Non-pigmented ciliary epithelial cell (primary cell): ENCODE results near the gene OTOGL.
"Not testable (repeated sequence)": the region's sequence is repeated elsewhere in the genome, so short reads cannot be mapped to it uniquely, and the experiment has no call there.

ENCODE experiments used
- DNase-seq: peaks from one replicate; pipeline ENCODE4 v3.0.0-alpha.2; 2010; ENCODE audit warnings: low read depth

OTOGL gene

DNA sequence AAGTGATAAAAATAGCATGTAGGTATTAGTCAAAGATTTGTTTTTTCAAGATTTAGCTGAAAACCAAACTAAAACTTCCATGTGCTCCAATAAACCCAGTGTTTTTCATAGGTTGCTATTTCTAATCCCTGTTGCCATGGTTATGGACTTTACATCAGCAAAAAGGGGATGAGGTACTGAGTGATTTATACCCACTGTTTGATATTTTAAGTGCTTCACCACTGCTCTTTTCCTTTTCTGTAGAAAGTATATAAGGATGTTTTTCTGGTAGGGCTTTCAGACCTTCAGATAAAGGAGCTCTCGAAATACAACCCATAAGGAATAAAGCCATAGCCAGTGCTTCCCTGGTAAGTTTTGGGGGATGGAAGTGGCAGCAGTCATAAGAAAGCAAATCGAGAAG is at the start of gene OTOGL:
Gene OTOGL, plus strand, starts transcription at position 279 of the 400 bp plus-strand sequence. CDS start 109,895 bp downstream, outside the sequence.
- no peak for DNase-seq

DNA sequence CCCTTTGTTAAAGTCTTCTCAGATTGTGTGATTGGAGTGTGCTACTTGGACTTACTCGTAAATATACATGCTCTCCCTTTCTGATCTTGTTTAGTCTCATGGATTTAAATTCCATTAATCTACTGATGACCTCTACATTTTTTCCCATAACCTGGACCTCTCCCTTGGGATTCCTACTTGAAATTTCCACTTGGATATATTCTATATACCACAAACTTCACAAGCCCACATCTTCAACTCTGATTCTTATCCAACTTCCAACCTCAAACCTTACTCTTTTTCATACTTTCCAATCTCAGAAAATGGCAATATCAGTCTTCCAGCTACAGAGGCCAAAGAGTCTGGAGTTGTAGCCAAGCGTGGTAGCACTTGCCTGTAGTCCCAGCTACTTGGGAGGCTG is 49.1 kb upstream of the OTOGL start:
- DNase-seq: no peak

GRCh38 chr12:80053051-80053790 is 46.1 kb upstream of the OTOGL start:
- peak; percentile 66 for DNase-seq

GRCh38 chr12:80056232-80056631 is 43.1 kb upstream of the OTOGL start:
- no peak for DNase-seq

DNA sequence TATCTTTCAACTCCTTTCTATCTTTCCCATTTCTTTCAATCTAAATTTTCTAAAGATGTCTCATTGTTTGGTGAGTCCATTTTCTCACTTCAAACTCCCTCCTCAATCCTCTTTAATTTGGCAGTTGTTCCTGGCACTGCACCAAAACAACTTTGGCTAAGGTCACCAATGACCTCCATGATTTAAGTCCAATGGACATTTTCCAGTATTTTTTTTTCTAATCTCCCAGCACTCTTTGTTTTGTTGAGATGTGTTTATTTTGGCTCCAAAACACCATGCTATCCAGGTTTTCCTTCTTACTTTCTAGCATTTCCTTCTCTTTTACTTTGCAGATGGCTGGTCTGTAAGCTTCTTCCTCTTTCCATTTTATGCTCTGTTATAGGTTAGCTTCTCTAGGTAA is 42.5 kb upstream of the OTOGL start:
- DNase-seq: no peak

- DNase-seq: no peak
These were observed 40.8 kb upstream of the OTOGL start for GRCh38 chr12:80058586-80058985.

DNA sequence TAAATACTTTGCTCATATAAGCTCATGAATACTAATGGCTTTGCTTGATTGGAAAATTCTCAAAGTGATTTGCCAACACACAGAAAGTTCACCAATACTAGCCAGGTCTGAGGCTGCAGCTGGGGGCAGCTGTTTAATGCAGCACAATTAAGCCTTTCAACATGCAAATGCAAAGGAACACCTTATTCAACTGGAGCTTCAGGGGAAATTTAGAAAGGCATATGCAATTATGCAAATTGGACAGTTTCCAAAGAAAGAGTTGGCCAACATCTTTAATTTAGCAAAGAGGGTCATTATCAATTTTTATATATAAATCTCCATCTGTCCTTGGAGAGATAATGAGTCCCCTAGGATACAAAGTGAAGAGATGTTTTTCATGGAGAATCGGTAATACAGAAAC is 40.2 kb upstream of the OTOGL start:
- DNase-seq: no peak

DNA sequence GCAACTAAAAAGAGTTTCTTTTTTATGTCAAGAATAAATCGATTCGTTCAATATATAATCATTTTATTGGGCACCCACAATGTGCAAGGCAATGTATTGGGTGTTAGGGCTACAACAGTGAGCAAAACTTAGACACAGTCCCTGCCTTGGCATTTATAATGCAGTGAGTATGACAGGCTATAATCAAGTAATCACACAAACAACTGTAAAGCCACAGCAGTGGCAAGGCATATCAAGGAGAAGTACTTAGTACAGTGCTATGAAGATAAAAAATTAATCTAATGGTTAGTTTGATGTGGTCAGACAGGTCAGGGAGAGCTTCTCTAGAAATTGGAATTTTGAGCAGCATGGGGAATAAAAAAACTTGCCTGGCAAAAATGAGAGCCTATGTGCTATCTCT is 39.5 kb upstream of the OTOGL start:
- no peak for DNase-seq

DNA sequence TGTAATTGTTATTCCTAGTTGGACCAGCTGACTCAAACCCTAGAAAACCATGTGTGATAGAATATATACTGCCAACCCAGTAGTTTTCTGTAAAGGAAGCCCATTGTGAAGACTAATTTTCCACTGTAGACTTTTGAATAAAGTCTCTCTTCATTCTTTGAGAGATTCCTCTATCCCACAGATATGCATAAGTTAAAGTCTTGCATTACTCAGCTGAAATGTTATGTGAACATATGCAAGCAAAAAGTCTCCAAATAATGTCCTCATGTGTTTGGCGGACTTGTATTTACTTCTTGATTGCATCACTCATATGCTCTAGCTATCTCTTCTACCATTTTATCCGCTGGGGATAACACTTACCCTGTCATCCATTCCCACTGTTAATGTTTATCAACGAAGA is 35.1 kb upstream of the OTOGL start:
- DNase-seq: peak; percentile 67

GRCh38 chr12:80064951-80065350 is 34.4 kb upstream of the OTOGL start:
- DNase-seq: no peak

GRCh38 chr12:80068173-80068572 is 31.2 kb upstream of the OTOGL start:
- DNase-seq: no peak

DNA sequence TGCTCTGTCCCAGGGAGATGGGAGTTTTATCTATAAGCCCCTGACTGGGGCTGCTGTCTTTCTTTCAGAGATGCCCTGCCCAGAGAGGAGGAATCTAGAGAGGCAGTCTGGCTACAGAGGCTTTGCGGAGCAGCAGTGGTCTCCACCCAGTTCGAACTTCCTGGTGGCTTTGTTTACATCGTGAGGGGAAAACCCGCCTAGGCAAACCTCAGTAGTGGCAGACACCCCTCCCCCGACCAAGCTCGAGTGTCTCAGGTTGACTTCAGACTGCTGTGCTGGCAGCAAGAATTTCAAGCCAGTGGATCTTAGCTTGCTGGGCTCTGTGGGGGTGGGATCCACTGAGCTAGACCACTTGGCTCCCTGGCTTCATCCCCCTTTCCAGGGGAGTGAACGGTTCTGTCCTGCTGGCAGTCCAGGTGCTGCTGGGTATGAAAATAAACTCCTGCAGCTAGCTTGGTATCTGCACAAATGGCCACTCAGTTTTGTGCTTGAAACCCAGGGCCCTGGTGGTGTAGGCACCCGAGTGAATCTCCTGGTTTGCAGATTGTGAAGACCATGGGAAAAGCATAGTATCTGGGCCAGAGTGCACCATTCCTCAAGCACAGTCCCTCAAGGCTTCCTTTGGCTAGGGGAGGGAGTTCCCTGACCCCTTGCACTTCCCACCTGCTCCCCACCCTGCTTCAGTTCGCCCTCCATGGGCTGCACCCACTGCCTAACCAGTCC is 15.3 kb upstream of the OTOGL start:
- DNase-seq: not testable (repeated sequence)

DNA sequence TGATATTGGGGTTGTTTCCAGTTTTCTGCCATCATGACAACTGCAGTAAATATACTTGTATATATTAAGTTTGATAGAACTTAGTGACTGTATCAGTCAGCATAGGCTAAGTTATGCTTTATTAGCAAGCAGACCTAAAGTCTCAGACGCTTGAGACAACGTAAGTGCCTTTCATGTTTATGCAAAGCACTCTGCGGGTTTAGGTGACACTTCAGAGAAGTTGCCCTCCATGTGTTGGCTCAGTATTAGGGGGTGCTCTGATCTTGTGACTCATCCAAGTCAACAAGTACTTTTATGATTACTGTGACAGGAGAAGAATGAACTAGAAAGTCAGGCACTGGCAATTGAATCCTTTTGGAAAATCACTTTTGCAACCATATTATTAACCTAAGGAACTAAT is 13.3 kb upstream of the OTOGL start:
- no peak for DNase-seq

DNA sequence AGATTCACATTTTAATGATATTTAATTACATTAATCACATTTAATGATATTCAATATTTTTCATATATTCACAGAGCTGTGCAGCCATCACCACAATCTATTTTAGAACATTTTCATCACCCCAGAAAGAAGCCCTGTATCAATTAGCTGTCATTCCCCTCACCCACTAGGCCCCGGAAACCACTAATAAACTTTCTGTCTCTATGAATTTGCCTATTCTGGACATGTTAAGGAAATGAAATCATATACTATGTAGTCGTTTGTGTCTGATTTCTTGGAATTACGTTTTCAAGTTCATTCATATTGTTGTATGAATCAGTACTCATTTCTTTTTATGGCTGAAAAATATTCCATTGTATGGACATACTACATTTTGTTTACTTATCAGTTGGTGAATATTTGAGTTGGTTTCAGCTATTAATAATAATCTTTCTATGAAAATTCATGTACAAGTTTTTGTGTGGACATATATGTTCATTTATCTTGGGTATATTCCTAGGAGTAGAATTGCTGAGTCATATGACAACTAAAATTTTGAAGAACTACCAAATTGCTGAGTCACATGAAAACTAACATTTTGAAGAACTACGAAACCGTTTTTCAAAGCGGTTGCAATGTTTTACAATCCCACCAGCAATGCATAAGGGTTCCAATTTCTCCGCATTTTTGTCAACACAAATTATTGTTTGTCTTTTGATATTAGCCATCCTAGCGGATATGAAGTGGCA is 11.7 kb upstream of the OTOGL start:
- DNase-seq: no peak

DNA sequence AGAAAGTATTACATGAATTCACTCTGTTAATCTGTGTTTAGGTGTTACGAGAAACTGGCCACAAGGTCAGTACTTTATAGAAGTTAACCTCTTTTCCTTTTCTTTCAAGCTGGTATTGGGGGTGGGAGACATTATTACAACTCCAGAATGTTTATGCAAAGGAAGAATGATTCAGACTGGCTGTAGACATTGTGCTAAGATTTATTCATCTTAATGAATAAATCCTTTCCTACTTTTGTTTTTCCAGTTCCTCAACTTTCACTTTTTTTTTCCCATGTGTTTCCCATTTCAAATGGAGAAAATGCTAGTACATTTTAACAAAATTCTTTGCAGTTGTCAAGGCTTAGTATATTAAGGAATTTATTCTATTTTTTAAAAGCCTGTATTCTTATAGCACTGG is 1.3 kb downstream of the OTOGL start:
- DNase-seq: no peak

GRCh38 chr12:80101126-80101525 is 1.8 kb downstream of the OTOGL start:
- no peak for DNase-seq

DNA sequence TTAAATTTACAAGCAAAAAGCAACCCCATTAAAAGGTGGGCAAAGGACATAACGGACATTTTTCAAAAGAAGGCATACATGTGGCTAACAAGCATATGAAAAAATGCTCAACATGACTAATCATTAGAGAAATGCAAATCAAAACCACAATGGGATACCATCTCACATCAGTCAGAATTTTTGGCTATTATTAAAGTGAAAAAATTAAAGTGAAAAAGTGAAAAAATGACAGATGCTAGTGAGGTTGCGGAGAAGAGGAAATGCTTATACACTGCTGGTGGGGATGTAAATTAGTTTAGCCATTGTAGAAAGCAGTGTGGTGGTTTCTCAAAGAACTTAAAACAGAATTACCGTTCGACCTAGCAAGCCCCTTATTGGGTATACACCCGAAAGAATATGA is 7.9 kb downstream of the OTOGL start:
- DNase-seq: no peak

- no peak for DNase-seq
These were observed 17.4 kb downstream of the OTOGL start for GRCh38 chr12:80116735-80117134.

GRCh38 chr12:80118565-80119324 is 19.4 kb downstream of the OTOGL start:
- no peak for DNase-seq

GRCh38 chr12:80120994-80121393 is 21.7 kb downstream of the OTOGL start:
- no peak for DNase-seq

GRCh38 chr12:80121661-80122060 is 22.3 kb downstream of the OTOGL start:
- DNase-seq: no peak

GRCh38 chr12:80129895-80130530 is 30.7 kb downstream of the OTOGL start:
- DNase-seq: no peak
